Measurements from ENCODE around the gene CLEC19A. TPM values are rescaled to one million over a fixed set of nuclear protein-coding genes. Genes with fewer than 3 reads are reported as not detected.
A peak's percentile ranks its signal among the peaks of the same experiment; 100 is the strongest.

CLEC19A gene
- 0.10 and 0.68 TPM in 2 replicates for total RNA-seq (2014; rRNA removed; shearing (Covaris generic))

- no peak for DNase-seq (ENCODE audit: low spot score)
Measured at GRCh38 chr16:19285431-19285830, at the start of gene CLEC19A. CLEC19A (plus strand) TSS chr16:19285731; CDS start chr16:19285852, 121 bp downstream.

DNA sequence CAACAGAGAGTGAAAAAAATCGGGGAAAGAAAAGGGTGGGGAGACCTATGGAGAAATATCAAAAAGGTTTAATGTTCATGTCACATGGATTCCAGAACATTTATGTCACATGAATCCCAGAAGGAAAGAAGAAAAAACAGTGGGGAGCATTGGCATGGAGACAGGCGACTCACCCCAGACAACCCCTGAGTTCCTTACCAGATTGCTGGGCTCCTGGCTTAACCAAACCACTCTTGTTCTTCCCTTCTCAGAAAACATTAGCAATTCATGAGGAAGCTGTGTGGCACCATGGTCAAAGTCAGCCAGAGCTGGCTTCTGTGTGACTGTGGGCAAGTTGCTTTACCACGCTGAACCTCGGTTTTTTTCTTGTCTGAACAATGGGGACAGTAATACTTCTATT is 49.6 kb upstream of the CLEC19A start:
- no peak for DNase-seq (ENCODE audit: low spot score)

DNA sequence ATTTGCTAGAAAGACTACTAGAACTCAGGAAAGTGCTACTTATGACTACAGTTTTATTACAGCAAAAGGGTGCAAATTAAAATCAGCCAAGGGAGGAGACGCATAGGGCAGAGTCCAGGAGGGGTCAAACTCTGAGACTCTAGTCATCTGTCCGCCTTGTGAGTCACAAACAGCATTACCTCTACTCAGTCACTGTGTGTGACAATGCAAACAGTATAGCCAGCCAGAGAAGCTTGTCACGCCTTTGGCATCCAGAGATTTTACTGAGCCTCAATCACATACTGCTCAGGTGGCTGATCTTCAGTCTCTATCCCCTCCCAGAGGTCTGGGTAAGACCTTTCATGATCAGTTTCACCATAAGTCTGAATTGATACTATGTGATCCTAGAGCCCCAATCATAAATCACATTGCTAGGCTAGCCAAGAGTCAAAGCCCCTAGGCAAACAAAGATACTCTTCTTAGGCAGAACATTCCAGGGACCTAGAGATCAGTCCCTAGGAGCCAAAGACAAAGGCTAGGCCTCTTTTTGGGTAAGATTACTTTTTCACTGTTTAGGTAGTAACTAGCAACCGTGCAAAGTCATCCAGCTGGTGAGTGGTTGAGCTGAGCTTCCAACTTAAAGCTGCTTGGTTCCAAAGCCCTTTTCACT is 48.8 kb upstream of the CLEC19A start:
- DNase-seq (ENCODE audit: low spot score) = no peak

- DNase-seq (ENCODE audit: low spot score) = no peak
Measured at GRCh38 chr16:19238406-19238805, 47.1 kb upstream of the CLEC19A start.

- DNase-seq (ENCODE audit: low spot score) = no peak
Measured at GRCh38 chr16:19239511-19240155, 45.9 kb upstream of the CLEC19A start.

DNA sequence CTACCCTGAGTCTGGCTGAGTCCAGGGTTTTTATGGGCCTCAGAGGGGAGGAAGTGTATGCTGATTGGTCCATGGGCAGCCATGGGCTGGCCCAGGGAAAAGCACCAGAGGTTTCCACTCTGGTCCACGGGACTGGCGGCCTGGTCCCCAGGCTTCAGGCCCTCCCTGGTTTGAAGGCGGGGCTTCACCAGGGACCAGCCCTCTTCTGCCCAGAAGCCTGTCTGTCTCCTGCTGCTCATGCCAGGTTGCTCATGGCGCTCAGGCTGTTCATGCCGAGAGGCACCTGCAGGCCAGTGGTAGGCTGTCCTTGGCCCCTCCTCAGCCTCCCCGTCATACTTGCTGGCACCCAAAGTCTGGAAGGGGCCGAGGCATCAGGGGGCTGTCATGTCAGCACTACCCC is 45.0 kb upstream of the CLEC19A start:
- DNase-seq (ENCODE audit: low spot score) = no peak

DNA sequence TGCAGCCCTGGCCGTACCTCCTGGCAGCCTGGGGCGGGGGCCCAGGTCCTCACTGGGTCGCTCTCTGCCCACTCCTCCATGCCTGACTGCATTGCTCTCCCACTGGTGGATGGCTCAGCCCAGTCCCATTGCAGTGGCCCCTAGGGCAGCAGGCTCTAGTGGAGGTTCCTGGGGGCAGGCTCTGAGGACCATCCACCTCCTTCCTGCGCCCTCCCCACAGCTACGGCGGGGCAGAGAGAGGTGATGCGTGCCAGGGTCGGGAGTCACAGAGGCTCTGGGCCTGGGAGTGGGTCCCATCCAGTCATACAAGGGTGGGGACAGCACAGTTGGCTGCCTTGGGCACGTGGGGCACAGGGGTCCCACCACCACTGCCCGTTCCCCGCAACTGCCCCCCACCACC is 44.0 kb upstream of the CLEC19A start:
- no peak for DNase-seq (ENCODE audit: low spot score)

DNA sequence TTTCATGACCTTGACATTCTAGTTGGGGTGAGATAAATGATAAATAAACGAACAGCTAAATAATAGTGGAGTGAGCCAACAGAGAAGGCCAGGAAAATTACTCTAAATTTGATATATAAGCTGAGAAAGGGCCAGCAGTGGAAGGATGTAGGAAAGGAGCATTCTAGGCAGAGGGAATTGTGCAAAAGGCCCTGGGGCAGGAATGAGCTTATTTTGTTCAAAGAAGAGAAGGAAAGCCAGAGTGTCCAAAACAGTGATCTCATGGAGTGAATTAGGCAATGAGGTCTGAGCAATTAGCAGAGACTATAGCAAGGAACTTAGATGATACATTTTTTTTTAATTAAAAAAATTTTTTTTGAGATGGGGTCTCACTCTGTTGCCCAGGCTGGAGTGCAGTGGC is 43.3 kb upstream of the CLEC19A start:
- no peak for DNase-seq (ENCODE audit: low spot score)

GRCh38 chr16:19242987-19243575 is 42.5 kb upstream of the CLEC19A start:
- no peak for DNase-seq (ENCODE audit: low spot score)

DNA sequence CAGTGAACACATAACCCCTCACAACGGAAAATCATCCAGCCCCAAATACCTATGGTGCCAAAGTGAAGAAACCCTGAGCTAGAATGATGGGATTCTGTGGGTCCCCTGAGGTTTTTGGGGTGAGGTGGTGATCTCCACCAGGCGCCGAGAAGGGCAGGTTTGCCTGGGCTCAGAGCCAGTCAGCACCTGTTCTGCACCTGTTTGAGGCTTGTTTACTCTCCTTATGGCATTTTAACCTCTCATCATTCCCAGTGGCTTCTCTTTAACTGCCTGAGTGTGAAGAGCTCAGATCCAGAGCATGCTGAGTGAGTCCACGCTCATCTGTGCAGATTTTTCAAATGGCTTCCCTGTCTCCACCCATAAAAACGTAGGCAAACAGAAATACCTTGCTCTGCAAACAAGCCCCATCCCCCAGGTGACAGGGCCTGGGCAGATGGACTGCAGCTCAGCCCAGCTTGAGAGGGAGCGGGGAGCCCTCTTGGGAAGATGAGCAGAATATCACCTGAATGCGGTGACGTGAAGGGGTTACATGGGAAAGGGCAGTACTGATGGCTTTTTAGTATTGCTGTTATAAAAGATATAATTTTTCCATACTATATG is 40.1 kb upstream of the CLEC19A start:
- DNase-seq (ENCODE audit: low spot score) = no peak

GRCh38 chr16:19252904-19253303 is 32.6 kb upstream of the CLEC19A start:
- DNase-seq (ENCODE audit: low spot score) = no peak

DNA sequence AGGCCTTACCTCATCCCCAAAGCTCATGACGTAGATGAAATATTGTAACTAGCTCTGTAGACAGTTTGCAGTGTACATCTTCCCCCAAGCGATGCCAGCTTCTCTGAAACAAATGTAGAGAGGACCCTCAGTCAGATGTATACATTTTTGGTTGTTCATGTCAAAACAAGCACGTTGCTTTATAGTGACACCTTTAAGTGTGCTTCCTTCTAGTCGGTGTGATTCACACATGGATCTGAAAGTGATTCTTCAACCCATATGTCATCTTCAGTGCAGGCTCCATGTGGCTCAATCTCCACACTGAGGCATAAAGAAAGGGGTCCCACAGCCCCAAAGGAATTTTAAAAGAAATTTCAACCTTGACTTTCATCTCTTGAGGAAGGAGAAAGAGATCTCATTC is 30.9 kb upstream of the CLEC19A start:
- DNase-seq (ENCODE audit: low spot score) = no peak

- no peak for DNase-seq (ENCODE audit: low spot score)
Measured at GRCh38 chr16:19264123-19264673, 21.3 kb upstream of the CLEC19A start.

DNA sequence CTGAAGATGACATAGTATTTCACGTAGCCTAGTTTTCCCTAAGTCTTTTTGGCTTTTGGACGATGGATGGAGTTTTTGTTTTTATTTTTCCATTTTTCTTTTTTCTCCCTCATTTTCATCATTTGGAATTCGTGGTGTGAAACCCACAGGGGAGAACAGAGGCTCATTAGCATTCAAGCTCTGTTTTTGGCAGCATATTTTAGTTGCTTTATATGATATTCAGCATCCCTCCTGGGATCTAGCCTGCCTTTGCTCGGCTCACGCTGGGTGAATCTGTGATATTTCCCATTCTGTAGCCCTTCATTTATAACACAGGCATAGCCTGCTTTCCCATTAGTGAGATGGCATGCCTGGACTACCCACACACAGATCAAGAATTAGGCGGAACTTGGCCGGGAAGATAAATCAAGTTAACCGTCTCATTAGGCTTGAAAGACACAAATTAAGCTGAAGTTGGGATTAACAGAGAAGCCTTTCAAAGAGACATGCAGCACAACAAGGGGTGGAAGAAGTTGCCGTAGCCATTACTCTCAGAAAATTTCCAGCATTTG is 20.1 kb upstream of the CLEC19A start:
- DNase-seq (ENCODE audit: low spot score) = no peak

DNA sequence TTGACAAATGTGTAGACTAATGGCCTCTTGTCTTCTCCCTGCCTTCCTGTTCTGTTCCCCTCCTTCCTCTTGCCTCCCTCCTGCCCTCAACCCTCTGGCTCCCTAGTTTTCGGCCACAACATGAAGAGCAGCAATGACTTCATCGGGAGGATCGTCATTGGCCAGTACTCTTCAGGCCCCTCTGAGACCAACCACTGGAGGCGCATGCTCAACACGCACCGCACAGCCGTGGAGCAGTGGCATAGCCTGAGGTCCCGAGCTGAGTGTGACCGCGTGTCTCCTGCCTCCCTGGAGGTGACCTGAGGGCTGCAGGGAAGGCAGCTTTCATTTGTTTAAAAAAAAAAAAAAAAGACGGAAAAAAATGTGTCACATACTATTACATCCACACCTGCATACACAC is 18.8 kb upstream of the CLEC19A start:
- DNase-seq (ENCODE audit: low spot score) = no peak

GRCh38 chr16:19269098-19269497 is 16.4 kb upstream of the CLEC19A start:
- DNase-seq (ENCODE audit: low spot score) = no peak

DNA sequence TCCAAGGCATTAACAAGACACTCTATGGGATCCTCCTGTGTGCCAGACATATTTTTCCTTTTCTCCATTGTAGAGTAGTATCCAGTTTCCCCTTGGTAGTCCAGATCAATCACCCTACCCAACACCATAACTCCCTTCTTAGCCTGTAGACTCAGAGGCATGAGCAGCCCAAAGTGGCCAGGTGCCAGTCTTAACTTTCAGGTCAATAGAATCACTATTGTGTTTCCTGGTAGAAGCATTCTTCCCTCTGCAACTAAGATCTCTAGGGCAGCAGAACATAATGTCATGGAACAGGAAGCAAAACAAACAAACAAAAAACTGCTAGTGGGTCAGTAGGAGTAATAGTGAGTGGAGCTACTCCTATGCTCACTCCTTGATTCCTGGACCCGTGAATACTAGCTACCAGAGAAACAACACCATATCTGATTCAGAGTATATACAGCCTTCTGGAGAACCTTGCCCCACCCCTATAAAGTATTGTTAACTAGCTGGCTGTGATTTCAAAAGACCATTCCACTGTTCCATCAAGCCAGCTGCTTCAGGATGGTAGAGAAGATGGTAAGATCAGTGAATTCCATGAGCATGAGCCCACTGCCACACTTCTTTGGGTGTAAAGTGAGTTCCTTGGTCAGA is 11.2 kb upstream of the CLEC19A start:
- no peak for DNase-seq (ENCODE audit: low spot score)

DNA sequence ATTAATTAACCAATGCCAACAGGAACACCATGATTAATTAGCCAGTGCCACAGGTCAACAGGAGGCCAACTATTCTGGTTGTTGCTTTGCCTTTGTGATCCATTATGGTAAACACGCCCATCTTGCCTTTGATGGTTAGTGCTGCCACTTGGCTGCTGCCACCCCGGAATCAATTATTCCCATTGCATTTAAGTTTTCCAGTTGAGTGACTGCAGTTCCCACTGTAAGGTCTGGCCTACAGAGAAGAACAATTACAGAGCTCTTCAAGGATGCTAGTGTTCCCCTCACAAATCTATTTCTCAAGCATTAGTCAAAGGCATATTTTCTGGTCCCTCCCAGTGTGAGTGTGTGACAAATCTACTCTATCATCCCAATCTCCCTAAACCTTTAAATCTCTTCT is 7.1 kb upstream of the CLEC19A start:
- no peak for DNase-seq (ENCODE audit: low spot score)

- no peak for DNase-seq (ENCODE audit: low spot score)
Measured at GRCh38 chr16:19281246-19281645, 4.3 kb upstream of the CLEC19A start.

DNA sequence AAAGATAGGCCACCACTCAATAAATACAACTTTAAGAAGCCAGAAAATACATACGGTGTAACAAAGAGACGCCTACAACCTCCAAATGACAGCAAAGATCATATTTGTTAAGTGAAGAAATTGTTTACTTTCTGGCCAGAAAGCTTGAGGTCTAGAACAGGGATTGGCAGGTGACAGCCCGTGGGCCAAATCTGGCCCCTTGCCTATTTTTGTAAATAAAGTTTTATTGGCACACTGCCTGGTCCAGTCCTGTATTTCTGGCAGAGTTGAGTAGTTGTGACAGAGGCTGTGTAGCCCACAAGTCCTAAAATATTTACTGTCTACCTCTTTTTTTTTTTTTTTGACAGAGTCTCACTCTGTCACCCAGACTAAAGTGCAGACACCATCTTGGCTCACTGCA is 3.4 kb upstream of the CLEC19A start:
- DNase-seq (ENCODE audit: low spot score) = no peak

- no peak for DNase-seq (ENCODE audit: low spot score)
Measured at GRCh38 chr16:19283637-19284036, 1.9 kb upstream of the CLEC19A start.

- DNase-seq (ENCODE audit: low spot score) = peak; percentile 89
Measured at GRCh38 chr16:19284207-19284606, 1.3 kb upstream of the CLEC19A start.
